HG02852 (cell line): ENCODE measurements around the gene ETFB.
A peak's percentile ranks its signal among the peaks of the same experiment; 100 is the strongest.

Experiments
- ATAC-seq: cut with Tn5 transposase; IDR thresholded peaks from one replicate; pipeline ENCODE4 v1.9.1; 2021; ENCODE audit warnings: mild to moderate bottlenecking, moderate library complexity; ENCODE audit not compliant: unreplicated experiment

Gene ETFB

DNA sequence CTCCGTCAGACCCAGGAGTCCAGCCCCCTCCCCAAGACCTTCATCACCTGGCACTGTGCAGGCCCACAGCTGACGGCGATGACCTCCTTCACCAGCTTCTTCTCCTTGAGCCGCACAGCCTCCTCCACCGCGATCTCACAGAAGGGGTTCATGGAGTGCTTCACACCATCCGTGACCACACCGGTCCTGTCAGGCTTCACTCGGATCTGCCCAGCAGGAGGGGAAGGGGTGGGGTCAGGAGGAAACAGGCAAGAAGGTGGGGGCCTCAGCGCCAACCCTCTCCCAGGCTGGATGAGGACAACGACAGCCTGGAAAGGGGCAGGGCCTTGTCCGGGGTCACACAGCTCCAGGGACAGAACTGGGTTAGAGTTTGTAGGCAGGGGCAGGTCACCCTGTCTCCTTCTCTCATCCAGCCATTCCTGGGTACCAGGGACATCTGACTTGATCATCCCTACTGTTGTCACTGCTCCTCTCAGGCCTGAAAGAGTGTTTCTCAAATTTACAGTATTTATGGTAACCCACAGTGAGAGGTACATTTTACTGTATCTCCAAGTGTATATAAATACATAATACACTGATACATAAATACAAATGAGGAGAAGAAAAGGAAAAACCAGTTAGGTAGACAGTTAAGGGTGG is 12.0 kb downstream of the ETFB start:
- ATAC-seq: no peak

DNA sequence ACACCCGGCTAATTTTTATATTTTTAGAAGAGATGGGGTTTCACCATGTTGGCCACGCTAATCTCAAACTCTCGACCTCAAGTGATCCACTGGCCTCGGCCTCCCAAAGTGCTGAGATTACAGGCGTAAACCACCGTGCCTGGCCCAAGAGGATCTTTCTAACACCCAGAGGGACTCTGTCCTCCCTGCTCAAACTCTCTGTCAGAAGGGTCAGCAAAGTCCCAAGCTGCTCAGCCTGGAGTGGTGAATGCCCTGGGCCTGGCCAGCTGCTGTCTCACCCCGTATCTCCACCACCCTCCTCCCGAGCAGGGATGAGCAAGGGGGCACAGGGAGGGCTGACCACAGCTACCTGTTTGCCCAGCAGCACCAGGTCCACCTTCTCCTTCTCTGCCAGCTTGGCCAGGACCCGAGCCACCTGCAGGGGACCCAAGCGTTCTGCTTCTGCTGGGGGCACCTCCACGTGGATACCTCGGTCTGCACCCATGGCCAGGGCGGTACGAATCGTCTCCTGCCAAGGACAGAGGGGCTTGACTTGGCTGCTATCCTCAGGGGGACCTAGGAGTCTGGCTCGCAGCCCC is 13.3 kb downstream of the ETFB start:
- no peak for ATAC-seq

DNA sequence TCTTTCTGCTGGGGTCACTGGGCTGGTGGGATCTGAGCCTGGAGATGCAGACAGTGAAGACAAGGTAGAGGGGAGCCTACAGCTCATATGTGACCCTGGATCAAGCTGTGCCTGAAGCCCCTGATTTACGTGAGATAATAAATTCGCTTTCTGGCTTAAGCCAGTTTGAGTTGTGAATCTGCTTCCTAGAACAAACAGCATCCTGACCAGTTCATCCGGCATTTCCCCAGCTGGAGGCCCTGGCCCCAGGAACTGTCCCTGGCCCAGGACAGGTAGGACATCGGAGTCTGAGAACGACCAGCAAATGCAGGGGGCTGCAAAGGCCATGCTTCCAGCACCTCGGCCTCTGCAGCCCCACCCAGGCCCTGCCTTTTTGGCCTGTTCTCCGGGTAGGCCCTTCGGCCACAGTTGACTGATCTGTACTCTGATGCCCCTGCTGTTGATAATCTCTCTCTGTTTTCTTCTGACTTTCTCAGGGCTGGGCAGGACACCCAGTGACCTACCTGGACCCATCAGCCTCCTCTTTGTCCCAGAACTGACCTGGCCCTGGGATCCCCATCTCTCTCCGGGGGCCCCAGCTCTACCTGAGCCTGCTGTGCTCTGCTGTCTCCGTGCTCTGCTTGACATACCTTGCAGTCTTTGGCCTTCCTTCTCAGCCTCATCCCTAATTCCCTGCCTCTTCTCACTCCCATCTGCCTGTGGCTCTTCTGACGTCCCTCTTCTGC is 14.8 kb downstream of the ETFB start:
- ATAC-seq: no peak

DNA sequence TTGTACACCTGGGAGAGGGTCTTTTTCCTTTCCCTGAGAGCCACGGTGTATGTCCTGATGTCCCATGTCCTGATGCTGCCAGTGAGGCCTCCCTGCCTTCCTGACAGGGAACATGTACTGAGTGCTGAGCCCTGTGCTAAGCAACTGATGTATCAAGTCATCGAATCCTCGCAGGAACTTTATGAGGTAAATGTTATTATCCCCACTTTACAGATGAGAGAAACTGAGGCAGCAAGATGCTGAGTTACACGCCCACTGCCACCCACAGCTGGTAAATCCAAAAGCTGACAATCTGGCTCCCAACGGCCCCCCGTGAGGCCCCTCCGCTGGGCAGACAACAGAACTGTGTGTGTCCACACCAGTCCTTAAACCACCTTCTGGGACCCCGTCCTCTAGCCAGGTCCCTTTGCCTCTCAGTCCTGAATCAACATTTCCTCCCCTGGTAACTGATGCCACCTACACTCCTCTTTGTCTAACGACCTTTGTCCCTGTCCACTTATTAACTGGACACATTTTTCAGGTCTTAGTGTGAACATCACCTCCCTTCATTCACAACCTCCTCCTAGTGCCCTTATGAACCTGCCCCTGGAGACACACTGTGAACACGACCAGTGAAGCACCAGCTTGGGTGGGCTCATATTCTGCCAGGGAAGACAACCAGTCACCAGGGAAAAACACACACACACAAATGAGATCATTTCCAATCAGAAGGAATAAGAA is 18.8 kb downstream of the ETFB start:
- ATAC-seq: no peak

DNA sequence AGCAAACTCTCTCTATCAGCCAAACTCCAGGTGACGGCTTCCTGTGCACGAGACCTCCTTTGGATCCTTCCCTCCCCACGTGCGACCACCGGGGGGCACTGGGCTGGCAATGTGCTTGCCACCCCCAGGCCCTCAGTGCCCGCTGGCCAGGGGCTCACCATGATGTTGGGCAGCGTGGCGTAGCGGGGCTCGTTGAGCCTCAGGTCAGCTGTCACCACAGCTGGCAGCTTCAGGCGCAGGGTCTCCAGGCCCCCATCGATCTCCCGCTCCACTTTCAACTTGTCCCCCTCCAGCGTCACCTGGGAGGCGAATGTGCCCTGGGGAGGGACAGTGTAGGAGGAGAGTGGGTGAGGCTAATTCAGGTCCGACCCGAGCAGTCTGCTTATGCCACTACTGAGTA is 19.4 kb downstream of the ETFB start:
- ATAC-seq: no peak

DNA sequence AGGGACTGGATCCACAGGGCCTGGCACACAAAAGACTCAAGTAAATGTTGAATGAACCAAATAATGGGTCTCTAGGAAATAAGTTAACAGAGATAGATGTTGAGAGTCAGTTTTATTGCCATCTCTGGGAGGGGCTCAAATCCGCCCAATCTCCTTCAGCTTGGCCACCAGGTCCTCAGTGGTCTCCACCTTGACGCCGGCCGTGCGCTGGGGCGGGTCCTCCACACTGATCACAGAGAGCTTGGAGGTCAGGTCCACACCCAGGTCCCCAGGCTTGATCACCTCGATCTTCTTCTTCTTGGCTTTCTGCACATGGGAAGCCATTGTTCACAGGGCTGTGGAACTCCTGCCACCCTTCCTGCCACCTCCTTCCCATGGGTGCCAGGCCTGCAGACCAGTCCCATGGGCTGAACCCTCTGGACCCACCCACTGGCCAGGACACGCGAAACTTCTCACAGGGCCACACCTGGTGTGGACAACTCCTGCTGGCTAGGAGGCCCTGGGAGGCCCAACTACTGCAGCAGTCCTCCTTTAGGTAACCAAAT is 21.0 kb downstream of the ETFB start:
- ATAC-seq: no peak

DNA sequence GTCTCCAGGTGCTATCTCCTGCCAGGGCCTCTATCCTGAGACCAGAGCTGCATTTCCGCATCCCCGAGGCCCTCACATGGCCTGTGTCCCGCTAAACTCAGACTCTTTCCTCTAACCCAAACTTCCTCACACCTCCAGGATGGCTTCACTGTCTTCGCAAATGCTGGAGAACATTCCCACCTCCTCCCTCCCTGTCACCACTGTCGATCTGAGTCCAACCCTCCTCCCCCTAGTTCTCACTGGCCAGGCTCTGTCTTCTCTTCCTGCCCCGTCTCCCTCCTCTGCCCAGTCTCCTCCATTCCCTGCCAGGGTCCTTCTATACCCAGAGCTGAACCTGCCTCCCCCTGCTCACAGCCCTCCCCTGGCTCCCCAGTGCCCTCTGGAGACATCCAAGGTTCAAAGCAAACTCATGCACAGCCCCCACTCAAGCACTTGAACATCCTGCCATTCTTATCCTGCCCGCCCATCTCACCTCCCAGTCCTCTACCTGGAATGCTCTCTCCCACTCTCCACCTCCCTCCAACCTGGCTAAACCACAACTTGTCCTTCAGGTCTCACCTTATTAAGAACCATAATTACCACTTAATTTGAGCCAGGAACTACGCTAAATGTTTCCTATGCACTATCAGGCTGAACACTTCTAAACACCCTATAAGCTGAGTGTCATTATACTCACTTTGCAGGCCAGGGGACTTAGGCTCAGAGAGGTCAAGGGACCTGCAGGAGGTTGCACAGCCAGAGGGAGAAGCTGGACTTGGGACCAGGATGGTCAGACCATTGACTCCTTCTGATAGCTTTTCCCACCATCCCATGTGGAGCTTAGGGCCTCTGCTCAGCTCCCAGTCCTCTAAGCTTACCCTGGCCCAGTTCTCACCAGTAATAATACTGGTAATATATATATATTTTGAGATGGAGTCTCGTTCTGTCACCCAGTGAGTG is 23.3 kb downstream of the ETFB start:
- no peak for ATAC-seq

DNA sequence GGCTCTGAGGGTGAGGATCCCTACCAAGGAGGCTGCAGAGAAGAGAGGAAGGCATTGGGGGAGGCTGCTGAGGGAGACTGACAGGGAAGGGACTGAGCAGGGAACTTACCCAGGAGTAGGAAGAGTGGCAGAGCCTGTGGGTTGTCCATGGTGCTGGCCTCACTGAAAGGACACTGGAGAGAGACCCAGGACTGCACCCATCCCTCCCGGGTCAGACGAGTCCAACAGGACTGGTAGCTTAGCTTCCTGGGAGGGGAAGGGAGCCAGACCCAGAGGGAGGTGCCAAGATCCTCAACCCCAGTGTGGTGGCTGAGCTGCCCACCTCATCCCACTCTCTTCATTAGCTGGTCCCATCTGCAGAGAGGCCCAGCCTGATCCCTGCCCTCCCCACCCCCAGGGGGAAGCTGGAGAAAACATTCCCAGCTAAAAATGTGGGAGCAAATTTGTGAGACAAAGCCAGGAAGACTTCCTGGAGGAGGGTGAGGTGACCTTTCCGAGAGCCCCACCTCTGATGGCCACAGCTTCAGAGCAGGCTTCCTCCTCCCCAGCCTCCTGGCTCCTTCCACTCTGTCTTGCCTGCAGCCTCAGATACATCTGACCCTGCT is 24.1 kb downstream of the ETFB start, which contains the start of gene VSIG10L:
Gene VSIG10L (minus strand): TSS at position 164 of the 605 bp plus-strand sequence. CDS start 15 bp downstream, at position 149.
- no peak for ATAC-seq

DNA sequence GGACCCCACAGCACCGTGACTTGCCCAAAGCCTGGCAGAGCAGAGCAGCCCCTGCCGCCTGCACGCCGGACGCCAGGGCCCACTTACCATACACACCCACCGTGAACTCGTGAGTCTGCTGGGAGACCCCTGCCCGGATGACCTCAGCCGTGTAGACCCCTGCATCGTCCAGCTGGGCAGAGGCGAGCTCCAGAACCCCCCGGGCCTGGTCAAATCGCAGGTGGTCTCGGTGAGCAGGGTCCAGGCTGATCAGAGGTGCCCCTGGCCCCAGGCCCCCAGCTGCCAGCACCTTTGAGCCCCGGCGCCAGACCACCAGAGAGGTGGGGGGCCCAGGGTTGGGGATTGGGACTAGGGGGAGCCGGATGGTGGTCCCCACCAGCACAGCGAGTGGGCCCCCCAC is 25.1 kb downstream of the ETFB start:
- no peak for ATAC-seq

DNA sequence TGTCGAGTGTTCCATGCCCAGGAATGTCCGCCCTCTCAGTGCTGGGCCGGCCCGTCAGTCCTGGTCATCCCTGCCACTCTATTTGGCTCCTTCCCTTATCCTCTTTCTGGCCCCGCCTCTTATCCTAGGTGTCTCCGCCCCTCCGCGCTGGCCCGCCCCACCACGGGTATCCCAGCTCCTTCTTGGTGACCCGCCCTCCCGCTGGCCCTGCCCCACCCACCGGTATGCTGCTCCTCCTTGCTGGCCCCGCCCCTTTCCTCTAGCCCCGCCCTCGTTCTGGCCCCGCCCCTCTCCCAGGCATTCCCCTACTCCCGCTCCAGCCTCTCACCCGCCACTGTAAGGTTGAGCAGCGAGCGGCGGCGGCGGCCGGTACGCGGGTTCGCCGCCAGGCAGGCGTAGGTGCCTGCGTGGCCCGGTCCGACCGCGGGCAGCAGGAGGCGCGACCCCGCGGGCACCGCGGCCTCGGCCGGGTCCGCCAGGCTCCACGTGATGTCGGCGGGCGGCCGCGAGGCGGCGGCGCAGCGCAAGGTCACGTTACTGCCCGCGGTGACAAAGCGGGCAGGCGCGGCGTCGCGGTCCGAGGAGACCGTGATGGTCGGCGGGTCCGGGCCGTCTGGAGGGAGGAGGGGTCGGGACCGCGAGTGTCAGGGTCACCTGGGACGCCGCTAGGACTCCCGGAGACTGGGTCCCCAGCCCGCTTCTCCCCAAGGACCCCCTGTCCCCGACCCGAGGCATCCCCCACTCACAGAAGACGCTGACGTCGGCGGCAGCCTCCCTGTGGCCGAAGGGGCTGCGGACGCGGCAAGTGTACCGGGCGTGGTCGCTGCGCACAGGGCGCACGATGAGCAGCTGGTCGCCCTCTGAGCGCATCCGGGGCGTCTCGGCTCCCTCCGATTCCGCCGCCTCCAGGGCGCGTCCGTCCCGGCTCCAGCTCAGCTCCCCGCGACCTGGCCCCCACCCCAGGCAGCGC is 26.2 kb downstream of the ETFB start:
- ATAC-seq: peak; percentile 46

DNA sequence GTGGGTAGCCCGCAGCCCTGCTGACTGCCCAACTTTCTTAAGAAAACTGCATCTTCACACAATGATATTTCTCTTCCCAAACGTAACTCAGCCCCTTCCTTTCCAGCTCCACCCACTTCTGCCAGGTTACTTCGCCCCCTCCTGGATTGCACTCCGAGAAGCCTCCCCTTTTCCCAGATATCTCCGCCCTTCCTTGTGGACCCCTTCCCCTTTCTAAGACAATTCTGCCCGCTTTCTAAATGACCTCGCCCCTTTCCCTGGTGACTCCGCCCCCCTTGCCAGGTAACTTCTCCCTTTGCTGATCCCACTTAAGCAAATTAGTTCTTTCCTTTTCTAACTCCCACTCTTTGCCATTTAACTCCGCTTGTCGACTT is 26.9 kb downstream of the ETFB start:
- no peak for ATAC-seq

DNA sequence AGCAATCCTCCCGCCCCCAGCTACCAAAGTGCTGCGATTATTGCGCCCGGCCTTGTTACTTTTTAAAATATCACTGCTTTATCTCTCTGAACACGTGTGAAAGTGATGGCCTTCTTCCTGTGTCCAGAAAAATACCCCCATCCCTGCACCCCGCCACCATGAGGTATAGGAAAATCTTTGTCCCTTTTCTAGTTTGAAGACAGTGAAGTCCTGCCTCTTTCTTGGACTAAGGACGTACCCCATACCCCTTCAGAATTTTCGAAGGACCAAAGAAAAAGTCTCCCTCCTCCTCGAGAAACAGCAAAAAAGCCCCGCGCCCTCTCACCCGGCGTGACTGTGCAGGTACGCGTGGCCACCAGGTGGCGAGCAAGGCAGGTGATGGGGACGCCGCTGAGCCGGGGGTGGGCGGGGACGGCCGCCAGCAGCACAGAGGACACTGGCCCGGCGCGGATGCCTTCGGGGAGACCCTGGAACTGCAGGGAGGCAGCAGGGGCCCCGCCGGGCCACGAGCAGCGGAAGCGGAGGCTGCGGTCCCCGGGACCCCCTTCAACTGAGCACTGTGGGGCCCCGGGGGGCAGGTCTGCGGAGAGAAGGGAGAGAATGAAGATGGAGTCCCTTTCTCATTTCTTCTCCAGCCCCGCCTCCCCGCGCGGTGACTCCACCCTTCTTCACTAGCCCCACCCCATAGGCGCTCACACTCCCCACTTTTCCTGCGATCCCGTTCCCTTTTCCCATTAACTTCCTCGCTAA is 27.4 kb downstream of the ETFB start:
- peak; percentile 50 for ATAC-seq

DNA sequence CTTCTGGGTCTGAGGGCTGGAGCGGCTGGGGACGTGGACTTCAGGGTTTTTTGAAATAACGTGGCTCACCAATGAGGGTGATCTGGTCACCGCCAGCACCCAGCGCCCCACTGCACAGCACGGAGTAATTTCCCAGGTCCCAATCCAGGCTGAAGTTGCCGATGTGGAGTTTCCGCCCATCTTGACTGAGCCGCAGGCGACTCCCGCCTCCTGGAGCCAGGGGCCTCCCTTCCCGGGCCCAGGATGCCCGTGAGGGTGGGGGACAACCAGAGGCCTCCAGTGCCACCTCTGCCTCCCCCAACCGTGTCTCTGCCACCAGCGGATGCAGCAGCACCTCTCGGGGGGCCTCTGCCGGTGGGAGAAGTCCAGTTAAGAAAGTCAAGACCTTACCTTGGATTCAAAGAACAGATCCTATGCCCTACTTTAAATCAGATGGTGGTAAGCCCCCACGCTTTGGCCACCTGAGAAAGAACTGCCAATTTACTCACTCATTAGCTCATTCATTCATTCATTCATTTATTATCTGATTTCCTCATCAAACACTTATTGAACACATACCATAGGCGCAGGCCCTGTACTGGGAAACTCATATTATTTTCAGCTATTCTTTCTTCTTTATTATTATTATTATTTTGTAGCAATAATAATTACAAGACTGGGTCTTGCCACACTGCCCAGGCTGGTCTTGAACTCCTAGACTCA is 28.2 kb downstream of the ETFB start:
- ATAC-seq: no peak

DNA sequence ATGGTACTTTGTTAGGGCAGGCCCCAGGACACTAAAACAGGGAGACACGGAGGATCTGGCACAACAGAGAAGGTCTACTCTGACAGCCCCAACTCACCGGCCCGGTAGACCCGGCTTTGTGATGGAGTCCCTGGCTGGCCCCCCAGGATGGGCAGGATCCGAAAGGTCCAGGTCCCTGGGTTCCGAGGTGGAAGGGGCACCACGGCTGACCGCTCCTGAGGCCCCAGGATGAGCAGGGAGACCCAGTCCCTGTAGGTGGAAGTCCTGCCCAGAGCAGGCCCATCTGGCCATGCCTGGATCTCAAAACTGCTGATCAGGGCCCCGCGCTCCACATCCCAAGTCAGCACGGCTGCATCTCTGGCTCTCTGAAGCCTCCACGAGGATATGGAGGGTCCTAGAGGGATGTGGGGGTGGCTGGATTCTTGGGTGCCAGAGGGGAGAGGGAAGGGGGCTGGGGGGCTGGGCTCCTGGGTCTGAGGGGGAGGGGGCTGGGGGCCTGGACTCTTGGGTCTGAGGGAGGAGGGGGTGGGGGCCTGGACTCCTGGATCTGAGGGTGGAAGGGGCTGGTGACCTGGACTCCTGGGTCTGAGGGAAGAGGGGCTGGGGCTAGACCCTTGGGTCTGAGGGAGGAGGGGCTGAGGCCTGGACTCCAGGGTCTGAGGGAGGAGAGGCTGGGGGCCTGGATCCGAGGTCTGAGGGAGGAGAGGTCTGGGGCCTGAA is 28.9 kb downstream of the ETFB start:
- ATAC-seq: no peak

DNA sequence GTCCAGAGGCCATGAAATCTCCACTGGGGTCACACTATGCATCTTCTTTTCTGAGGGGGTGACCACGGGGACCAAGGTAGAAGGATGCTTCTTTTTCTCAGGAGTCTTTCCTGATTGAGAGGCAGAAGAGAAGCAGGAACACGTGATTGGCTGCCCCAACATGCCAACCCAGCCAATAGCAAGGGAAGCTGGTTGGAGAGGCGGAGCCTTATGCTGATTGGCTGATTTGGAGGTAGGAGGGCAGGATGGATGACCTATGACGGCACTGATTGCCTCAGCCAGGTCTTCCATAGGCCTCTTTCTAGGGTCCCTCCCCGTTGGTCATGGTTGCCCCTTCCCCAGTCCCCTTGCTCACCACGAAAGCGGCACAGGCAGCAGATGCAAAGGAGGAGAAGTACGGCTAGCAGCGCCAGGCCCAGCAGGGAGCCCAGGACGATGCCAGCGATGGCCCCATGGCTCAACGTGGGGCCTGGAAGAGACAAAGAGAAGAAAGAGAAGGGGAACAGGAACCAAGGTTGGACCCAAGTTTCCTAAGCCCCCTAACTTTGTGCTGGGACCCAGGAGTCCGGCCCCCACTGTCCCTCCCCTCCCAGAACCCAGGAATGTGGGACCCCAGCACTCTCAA is 32.2 kb downstream of the ETFB start:
- ATAC-seq: no peak

DNA sequence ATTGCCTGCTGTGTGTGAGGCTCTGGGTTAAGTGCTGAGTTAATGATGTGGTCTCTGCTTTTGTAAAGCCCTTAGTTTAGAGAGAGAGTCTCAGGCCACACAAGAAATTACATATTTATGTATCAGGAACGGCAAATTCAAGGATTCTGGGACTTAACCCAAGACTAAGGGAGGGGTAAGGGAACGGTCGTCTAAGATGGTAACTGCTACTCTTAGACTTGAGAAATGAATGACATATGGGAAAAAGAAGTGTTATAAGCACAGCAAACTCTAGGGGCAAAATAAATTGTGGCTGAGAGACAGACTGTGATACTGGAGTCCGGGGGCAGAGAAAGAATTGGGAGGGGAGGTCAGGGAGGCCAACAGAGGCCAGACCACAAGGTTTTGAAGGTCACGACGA is 34.5 kb downstream of the ETFB start:
- no peak for ATAC-seq
